ENCODE measurements around the gene GPX2.

DNA sequence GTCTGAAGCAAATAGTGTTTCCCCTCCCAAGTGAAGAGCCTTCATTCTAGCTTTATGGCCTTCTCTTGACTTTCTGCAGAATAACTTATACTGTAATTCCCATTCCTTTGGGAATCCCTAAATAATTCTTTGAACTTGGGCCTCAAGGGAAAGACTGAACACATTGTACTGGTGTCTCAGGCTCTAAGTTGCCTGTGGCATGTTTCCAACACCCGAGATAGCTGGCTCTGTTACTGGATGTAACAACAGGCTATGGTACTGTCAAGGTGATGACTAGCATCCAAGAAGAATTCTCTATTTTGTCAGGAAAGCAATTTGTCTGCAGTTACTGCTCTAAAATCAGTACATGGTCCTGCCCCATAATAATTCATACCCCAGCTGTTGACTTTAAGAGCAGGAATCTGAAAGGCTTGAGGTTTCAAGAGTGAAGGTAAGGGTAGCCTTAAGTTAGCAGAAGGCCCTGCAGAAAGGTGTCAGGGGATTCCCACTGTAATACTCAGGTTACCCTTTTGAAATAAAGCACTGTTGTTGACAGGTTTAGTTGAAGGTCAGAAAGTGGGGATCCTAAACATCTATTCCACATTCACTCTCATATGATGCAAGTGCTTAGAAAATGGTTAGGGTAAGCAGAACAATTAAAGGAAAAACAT, 5.2 kb downstream of the GPX2 start:
- TF ChIP-seq CTCF (IDR thresholded peaks at IDR 0.05; ENCODE audit: borderline replicate concordance, extremely low read depth, low read length, poor library complexity, severe bottlenecking) (no peak), EZH2 (IDR thresholded peaks at IDR 0.05; ENCODE audit: borderline replicate concordance, low read depth, low read length, severe bottlenecking) (no peak)

All from DND-41 (cell line).